ENCODE results near the gene AP4M1. TPM values are rescaled to one million over a fixed set of nuclear protein-coding genes. Genes with fewer than 3 reads are reported as not detected.

The AP4M1 gene
- total RNA-seq, 1 experiment from 2014 or later, result 25.1 TPM

GRCh38 chr7:100119970-100120732 is 18.7 kb downstream of the AP4M1 start:
- Histone ChIP-seq H3K27ac (ENCODE audit: low read depth, low read length, poor library complexity, severe bottlenecking) (peak overlapping the region; percentile 94), H3K36me3 (ENCODE audit: insufficient read depth, low read length, poor library complexity, severe bottlenecking) (peaks cover 2% of the 10 kb centered on the region), H3K4me3 (ENCODE audit: low read depth, low read length, poor library complexity, severe bottlenecking) (peak overlapping the region; percentile 63), H3K9me3 (ENCODE audit: low read depth, low read length, poor library complexity, severe bottlenecking) (no peaks in the 10 kb centered on the region), H3K4me1 (ENCODE audit: insufficient read depth, low read length, poor library complexity, severe bottlenecking) (peaks cover 9% of the 10 kb centered on the region), H3K27me3 (replicated peaks; ENCODE audit: insufficient read depth, low read depth, low read length, poor library complexity) (no peaks in the 10 kb centered on the region)
- no TSS peak for BruUV-seq (replicated peaks)
- peak; percentile 88 for DNase-seq (ENCODE audit: low spot score)
- intact Hi-C loops (cut with micrococcal nuclease; ENCODE audit: unreplicated experiment), result no loop called here
- CTCF ChIA-PET, result no interaction called here
- TF ChIP-seq EZH2 (IDR thresholded peaks at IDR 0.05; ENCODE audit: borderline replicate concordance, low read depth, low read length, poor library complexity, severe bottlenecking) (no peak), CTCF (conservative IDR thresholded peaks at IDR 0.05; ENCODE audit: low read depth, low read length) (no peak)
- POLR2A ChIA-PET (ENCODE audit: low non-redundant PET), result no interaction called here

- ChIA-PET POLR2A (ENCODE audit: low non-redundant PET) (no interaction called here), CTCF (no interaction called here)
- Histone ChIP-seq H3K4me3 (ENCODE audit: low read depth, low read length, poor library complexity, severe bottlenecking) (peak overlapping the region; percentile 63), H3K27ac (ENCODE audit: low read depth, low read length, poor library complexity, severe bottlenecking) (peak overlapping the region; percentile 18), H3K36me3 (ENCODE audit: insufficient read depth, low read length, poor library complexity, severe bottlenecking) (peaks cover 2% of the 10 kb centered on the region), H3K27me3 (replicated peaks; ENCODE audit: insufficient read depth, low read depth, low read length, poor library complexity) (no peaks in the 10 kb centered on the region), H3K9me3 (ENCODE audit: low read depth, low read length, poor library complexity, severe bottlenecking) (no peaks in the 10 kb centered on the region), H3K4me1 (ENCODE audit: insufficient read depth, low read length, poor library complexity, severe bottlenecking) (peaks cover 9% of the 10 kb centered on the region)
- no TSS peak for BruUV-seq (replicated peaks)
- TF ChIP-seq CTCF (conservative IDR thresholded peaks at IDR 0.05; ENCODE audit: low read depth, low read length) (no peak), EZH2 (IDR thresholded peaks at IDR 0.05; ENCODE audit: borderline replicate concordance, low read depth, low read length, poor library complexity, severe bottlenecking) (no peak)
- intact Hi-C loops (cut with micrococcal nuclease; ENCODE audit: unreplicated experiment), result no loop called here
- DNase-seq (ENCODE audit: low spot score), result no peak
Measured at GRCh38 chr7:100120733-100121036, 19.2 kb downstream of the AP4M1 start.

GRCh38 chr7:100122067-100122466 is 20.6 kb downstream of the AP4M1 start:
- POLR2A ChIA-PET (ENCODE audit: low non-redundant PET), result interaction anchor here (0.6 kb wide), 1 partner anchor 26 kb away, joined by 9 read pairs; no protein-coding TSS in a partner anchor
- TF ChIP-seq CTCF (conservative IDR thresholded peaks at IDR 0.05; ENCODE audit: low read depth, low read length) (no peak), EZH2 (IDR thresholded peaks at IDR 0.05; ENCODE audit: borderline replicate concordance, low read depth, low read length, poor library complexity, severe bottlenecking) (no peak)
- no peaks in the 10 kb centered on the region for H3K36me3 ChIP-seq (ENCODE audit: insufficient read depth, low read length, poor library complexity, severe bottlenecking)
- no peak for DNase-seq (ENCODE audit: low spot score)
- intact Hi-C loops (cut with micrococcal nuclease; ENCODE audit: unreplicated experiment), result no loop called here
- H3K27me3 ChIP-seq (replicated peaks; ENCODE audit: insufficient read depth, low read depth, low read length, poor library complexity), result no peaks in the 10 kb centered on the region
- peaks cover 14% of the 10 kb centered on the region for H3K4me1 ChIP-seq (ENCODE audit: insufficient read depth, low read length, poor library complexity, severe bottlenecking)
- BruUV-seq (replicated peaks), result no TSS peak
- H3K27ac ChIP-seq (ENCODE audit: low read depth, low read length, poor library complexity, severe bottlenecking), result no peak overlapping the region
- H3K4me3 ChIP-seq (ENCODE audit: low read depth, low read length, poor library complexity, severe bottlenecking), result no peak overlapping the region
- H3K9me3 ChIP-seq (ENCODE audit: low read depth, low read length, poor library complexity, severe bottlenecking), result no peaks in the 10 kb centered on the region
- CTCF ChIA-PET, result interaction anchor here (0.6 kb wide), 1 partner anchor 96 kb away, joined by 5 read pairs; no protein-coding TSS in a partner anchor
